Progenitor cell of endocrine pancreas (in vitro differentiated cells): ENCODE measurements around the gene SGK1. TPM values are rescaled to one million over a fixed set of nuclear protein-coding genes. Genes with fewer than 3 reads are reported as not detected.
"Not testable (repeated sequence)": the region's sequence is repeated elsewhere in the genome, so short reads cannot be mapped to it uniquely, and the experiment has no call there.

Source experiments
- DNase-seq: peaks from one replicate; pipeline ENCODE4 v3.0.0; 2021; ENCODE audit warnings: low spot score; ENCODE audit not compliant: unreplicated experiment
- H3K27ac Mint-ChIP-seq: 2 replicates; pipeline ENCODE4 v1.8.0; 2021; ENCODE audit warnings: mild to moderate bottlenecking, moderate library complexity, mixed read lengths
- H3K27me3 Mint-ChIP-seq: 2 replicates; pipeline ENCODE4 v1.8.0; 2021; ENCODE audit warnings: mixed read lengths
- H3K36me3 Mint-ChIP-seq: 2 replicates; pipeline ENCODE4 v1.8.0; 2022; ENCODE audit warnings: mixed read lengths; ENCODE audit not compliant: insufficient read depth
- H3K4me1 Mint-ChIP-seq: 2 replicates; pipeline ENCODE4 v1.8.0; 2021; ENCODE audit warnings: low read depth, mixed read lengths
- H3K4me3 Mint-ChIP-seq: 2 replicates; pipeline ENCODE4 v1.8.0; 2021; ENCODE audit warnings: low read depth, mild to moderate bottlenecking, moderate library complexity, mixed read lengths
- H3K9me3 Mint-ChIP-seq: 2 replicates; pipeline ENCODE4 v1.8.0; 2021; ENCODE audit warnings: low read depth, mixed read lengths
- total RNA-seq: library from RNA; stranded (reverse); gene quantifications from 2 replicates; pipeline ENCODE4 v1.2.1, GENCODE V29; 2021
- TF ChIP-seq, protein P1 (sequence below): fragments of 200-600 bp; sonication (generic); IDR thresholded peaks from one replicate; pipeline ENCODE4 v1.5.0; 2021; ENCODE audit warnings: antibody characterized with exemption, mild to moderate bottlenecking; ENCODE audit not compliant: unreplicated experiment

Gene SGK1
- total RNA-seq, 1 donor from 2014 or later, result 13.9 TPM

GRCh38 chr6:134205366-134205765 lies 112.5 kb downstream of the SGK1 start:
- TF ChIP-seq, protein P1, sequence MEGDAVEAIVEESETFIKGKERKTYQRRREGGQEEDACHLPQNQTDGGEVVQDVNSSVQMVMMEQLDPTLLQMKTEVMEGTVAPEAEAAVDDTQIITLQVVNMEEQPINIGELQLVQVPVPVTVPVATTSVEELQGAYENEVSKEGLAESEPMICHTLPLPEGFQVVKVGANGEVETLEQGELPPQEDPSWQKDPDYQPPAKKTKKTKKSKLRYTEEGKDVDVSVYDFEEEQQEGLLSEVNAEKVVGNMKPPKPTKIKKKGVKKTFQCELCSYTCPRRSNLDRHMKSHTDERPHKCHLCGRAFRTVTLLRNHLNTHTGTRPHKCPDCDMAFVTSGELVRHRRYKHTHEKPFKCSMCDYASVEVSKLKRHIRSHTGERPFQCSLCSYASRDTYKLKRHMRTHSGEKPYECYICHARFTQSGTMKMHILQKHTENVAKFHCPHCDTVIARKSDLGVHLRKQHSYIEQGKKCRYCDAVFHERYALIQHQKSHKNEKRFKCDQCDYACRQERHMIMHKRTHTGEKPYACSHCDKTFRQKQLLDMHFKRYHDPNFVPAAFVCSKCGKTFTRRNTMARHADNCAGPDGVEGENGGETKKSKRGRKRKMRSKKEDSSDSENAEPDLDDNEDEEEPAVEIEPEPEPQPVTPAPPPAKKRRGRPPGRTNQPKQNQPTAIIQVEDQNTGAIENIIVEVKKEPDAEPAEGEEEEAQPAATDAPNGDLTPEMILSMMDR, result no peak
- H3K36me3 Mint-ChIP-seq, result no peaks in the 10 kb centered on the region
- no peak overlapping the region for H3K4me3 Mint-ChIP-seq
- H3K27me3 Mint-ChIP-seq, result peaks cover 7% of the 10 kb centered on the region
- no peak for DNase-seq
- H3K4me1 Mint-ChIP-seq, result peaks cover 8% of the 10 kb centered on the region
- H3K9me3 Mint-ChIP-seq, result no peaks in the 10 kb centered on the region
- H3K27ac Mint-ChIP-seq, result no peak overlapping the region

DNA sequence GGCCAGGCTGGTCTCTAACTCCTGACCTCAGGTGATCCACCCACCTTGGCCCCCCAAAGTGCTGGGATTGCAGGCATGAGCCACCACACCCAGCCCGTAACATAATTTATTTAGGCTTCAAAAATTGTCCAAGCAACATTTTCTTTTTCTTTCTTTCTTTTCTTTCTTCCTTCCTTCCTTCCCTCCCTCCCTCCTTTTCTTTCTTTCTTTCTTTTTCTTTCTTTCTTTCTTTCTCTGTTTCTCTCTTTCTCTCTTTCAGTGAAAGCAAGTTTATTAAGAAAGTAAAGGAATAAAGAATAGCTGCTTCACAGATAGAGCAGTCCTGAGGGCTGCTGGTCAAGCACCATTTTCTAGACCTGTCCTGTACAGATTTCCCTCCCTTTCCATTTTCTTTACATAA lies 113.2 kb downstream of the SGK1 start:
- DNase-seq, H3K27me3 Mint-ChIP-seq, H3K36me3 Mint-ChIP-seq, H3K4me3 Mint-ChIP-seq, H3K27ac Mint-ChIP-seq, H3K9me3 Mint-ChIP-seq: not testable (repeated sequence)
- peaks cover 14% of the 10 kb centered on the region for H3K4me1 Mint-ChIP-seq

DNA sequence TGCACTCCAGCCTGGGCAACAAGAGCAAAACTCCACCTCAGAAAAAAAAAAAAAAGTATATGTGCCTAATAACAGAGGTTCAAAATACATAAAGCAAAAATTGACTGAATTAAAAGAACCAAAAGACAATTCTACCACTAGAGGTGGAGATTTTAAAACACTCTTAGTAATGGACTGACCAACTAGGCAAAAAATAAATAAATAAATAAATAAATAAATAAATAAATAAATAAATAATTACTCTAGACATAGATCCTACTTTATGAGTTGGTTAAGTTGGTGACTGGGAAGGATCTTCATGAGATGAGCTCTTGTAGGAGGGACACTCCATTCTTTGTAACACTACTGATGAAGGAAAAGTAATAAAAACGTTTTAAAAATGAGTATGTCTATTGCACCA lies 113.9 kb downstream of the SGK1 start:
- no peaks in the 10 kb centered on the region for H3K9me3 Mint-ChIP-seq
- H3K27ac Mint-ChIP-seq, result no peak overlapping the region
- peaks cover 4% of the 10 kb centered on the region for H3K27me3 Mint-ChIP-seq

DNA sequence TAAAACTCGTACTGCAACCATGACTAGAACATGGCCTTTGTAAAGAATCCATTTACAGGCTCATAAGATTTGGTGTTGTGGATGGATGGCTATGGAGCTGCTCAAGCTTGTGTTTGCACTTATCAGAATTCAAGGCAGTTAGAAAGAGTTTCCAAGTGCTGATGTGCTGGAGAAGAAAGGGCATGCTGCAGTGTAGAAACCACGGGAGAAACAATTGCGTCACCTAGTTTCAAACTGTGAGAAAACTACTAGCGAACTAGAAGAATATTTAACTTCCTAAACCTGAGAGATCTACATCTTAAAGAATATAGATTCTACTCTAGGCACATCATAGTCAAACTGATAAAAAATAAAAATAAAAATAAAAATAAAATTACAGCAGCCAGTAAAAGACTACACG lies 116.2 kb downstream of the SGK1 start:
- peaks cover 4% of the 10 kb centered on the region for H3K27me3 Mint-ChIP-seq

More for the DNA sequence above, 113.9 kb downstream of the SGK1 start:
- TF ChIP-seq, protein P1, result no peak
- H3K4me1 Mint-ChIP-seq, result peaks cover 17% of the 10 kb centered on the region
- no peaks in the 10 kb centered on the region for H3K36me3 Mint-ChIP-seq
- DNase-seq, result no peak
- H3K4me3 Mint-ChIP-seq, result no peak overlapping the region

DNA sequence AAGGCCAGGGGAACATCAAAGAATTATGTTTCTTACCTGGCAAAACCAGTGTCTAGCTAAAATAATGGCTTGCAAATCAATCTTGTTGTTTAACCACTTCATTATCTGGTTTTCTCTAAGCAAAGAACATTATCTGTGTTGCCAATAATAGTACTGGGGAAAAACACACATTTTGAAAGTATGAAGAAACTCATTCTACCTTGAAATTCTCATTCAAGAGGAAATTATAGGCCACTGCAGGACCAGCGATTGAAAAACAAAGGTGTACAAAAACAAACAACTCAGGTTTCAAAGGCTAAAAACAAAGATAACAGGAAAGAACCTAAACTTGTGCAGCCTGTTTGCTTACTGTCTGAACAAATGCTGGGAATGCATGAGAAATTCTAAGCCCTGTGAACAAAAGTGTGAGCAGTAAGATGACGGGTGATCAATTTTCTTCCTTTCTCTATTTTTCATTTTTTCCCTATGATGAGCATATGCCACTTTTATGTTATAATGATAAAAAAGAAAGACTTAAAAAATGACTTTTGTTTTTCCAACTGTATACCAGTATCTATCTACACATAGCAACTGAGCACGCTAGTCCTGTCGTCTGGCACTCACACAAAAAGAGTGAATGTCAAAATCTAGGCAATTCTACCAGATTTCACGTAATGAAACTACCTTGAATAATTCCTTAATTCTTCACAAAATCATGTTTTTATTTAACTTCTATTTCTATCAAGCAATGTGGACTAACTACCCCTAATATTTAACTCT lies 117.9 kb downstream of the SGK1 start:
- Mint-ChIP-seq H3K36me3 (no peaks in the 10 kb centered on the region), H3K9me3 (no peaks in the 10 kb centered on the region), H3K27ac (peak overlapping the region; percentile 63), H3K4me3 (no peak overlapping the region), H3K27me3 (peaks cover 3% of the 10 kb centered on the region), H3K4me1 (peaks cover 19% of the 10 kb centered on the region)
- DNase-seq, result no peak
- TF ChIP-seq, protein P1, result no peak

More for the DNA sequence above, 116.2 kb downstream of the SGK1 start:
- no peak overlapping the region for H3K27ac Mint-ChIP-seq
- DNase-seq, result no peak
- H3K4me3 Mint-ChIP-seq, result no peak overlapping the region
- no peaks in the 10 kb centered on the region for H3K36me3 Mint-ChIP-seq
- H3K9me3 Mint-ChIP-seq, result no peaks in the 10 kb centered on the region
- H3K4me1 Mint-ChIP-seq, result peaks cover 17% of the 10 kb centered on the region
- TF ChIP-seq, protein P1, result no peak

DNA sequence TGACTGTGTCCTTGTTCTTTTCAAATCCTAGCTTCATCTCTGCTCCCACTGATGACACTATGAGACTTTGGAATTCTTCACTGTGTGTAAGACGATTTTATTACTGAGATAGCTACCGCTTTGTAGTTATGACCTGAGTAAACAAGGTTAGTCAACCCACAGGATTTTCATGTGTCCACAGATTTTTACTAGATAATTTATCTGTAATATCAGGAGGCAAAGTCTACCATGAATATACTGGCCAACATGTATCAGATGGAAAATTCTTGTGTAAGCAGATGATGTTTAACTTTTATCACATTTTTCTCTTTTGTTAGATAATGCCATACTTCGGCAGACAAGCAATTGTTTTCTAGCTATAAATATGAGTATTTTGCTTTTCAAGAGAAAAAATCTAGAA lies 119.8 kb downstream of the SGK1 start:
- DNase-seq, result no peak
- H3K4me3 Mint-ChIP-seq, result no peak overlapping the region
- TF ChIP-seq, protein P1, result no peak
- no peaks in the 10 kb centered on the region for H3K9me3 Mint-ChIP-seq
- no peaks in the 10 kb centered on the region for H3K27me3 Mint-ChIP-seq
- H3K36me3 Mint-ChIP-seq, result no peaks in the 10 kb centered on the region
- peaks cover 19% of the 10 kb centered on the region for H3K4me1 Mint-ChIP-seq
- H3K27ac Mint-ChIP-seq, result no peak overlapping the region

DNA sequence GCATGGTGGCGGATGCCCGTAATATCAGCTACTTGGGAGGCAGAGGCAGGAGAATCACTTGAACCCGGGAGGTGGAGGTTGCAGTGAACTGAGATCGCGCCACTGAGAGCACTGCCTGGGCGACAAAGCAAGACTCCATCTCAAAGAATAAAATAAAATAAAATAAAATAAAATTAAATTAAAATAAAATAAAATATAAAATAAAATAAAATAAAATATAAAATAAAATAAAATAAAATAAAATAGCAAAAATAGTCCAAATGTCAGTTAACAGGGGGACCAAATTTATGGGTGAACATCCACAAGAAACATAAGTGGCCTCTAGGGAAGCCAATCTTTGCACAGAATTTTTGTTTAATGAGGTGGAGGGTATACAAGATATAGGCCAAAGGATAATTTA lies 120.2 kb downstream of the SGK1 start:
- H3K9me3 Mint-ChIP-seq, H3K4me3 Mint-ChIP-seq, H3K27ac Mint-ChIP-seq, H3K27me3 Mint-ChIP-seq, DNase-seq, H3K36me3 Mint-ChIP-seq: not testable (repeated sequence)
- H3K4me1 Mint-ChIP-seq, result peaks cover 19% of the 10 kb centered on the region
